ENCODE data around the gene ANAPC1. TPM values are rescaled to one million over a fixed set of nuclear protein-coding genes. Genes with fewer than 3 reads are reported as not detected.
"Not testable (repeated sequence)": the region's sequence is repeated elsewhere in the genome, so short reads cannot be mapped to it uniquely, and the experiment has no call there.

Gene ANAPC1
- polyA plus RNA-seq, 3 donors = 4.2 to 12.4 (median 6.8) TPM

DNA sequence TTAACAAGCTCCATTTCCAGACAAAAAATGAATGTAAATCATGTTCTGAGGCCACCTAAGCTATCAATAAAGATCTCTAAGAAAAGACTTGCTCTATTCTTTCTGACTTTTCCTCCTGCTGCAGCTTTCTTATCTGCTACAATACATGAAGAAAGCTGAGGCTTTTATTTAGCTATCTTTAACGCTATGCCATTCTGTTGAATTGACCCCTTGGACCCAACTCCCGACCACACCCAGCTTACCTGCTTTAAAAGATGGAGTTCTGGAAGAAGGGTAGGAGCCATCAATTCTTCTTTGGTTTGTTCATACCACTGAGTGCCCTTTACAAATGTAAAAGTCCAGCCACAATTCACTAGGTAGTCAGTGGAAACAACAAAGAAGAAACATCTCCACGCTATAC lies 99.9 kb downstream of the ANAPC1 start:
- WGBS (ENCODE audit: insufficient coverage) = no CpG with 5 or more reads among the region's 3 CpGs
- H3K9ac ChIP-seq (ENCODE audit: insufficient read depth, low read length, poor library complexity, severe bottlenecking); H3K27me3 ChIP-seq (ENCODE audit: control insufficient read depth in 2 of 2, insufficient read depth in 2 of 2, low read length in 2 of 2); DNase-seq; H4K20me1 ChIP-seq (ENCODE audit: insufficient read depth, low read length); H3K27me3 Mint-ChIP-seq (ENCODE audit: low read depth in 3 of 3); H3K4me1 ChIP-seq (ENCODE audit: control insufficient read depth in 1 of 2, insufficient read depth in 2 of 2, low read length in 2 of 2); H3K79me2 ChIP-seq (ENCODE audit: insufficient read depth, low read length); intact Hi-C loops (cut with micrococcal nuclease); H3K4me3 ChIP-seq (replicated peaks in 1 of 3; ENCODE audit: low read depth in 2 of 3, low read length in 3 of 3); H3K4me2 ChIP-seq (replicated peaks; ENCODE audit: extremely low read depth, low read length, poor library complexity, severe bottlenecking); H3K9me3 ChIP-seq (replicated peaks in 1 of 2; ENCODE audit: control insufficient read depth in 1 of 2, insufficient read depth in 1 of 2, low read length in 2 of 2); H2AFZ ChIP-seq (ENCODE audit: insufficient read depth, low read depth, low read length, poor library complexity, severe bottlenecking); H3K4me1 Mint-ChIP-seq; H3K36me3 Mint-ChIP-seq; H3K9me3 Mint-ChIP-seq; H3K27ac ChIP-seq (ENCODE audit: low read depth in 1 of 2, low read length in 2 of 2); H3K36me3 ChIP-seq (replicated peaks in 1 of 2; ENCODE audit: control insufficient read depth in 1 of 2, insufficient read depth in 2 of 2, low read length in 2 of 2); H3K27ac Mint-ChIP-seq; H3K4me3 Mint-ChIP-seq: not testable (repeated sequence)

DNA sequence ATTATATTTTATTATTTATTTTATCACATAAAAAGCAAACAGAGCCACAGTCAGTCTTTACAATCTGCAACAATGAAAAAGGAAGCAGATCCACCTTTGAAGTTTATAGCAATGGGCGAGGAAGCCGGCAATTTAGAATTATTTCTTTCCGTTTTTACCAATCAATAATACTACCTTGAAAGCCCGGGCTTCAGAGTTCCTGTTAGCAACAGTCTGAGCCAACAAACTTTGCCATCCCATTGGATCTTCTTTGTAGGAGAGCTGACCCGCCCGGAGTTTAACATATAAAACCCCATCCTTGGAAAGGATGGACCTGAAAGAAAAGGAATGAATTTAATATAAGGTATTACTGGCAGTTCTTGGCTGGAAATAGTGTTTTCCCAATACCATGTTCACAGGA lies 101.8 kb downstream of the ANAPC1 start:
- H3K9ac ChIP-seq (ENCODE audit: insufficient read depth, low read length, poor library complexity, severe bottlenecking); H3K79me2 ChIP-seq (ENCODE audit: insufficient read depth, low read length); H2AFZ ChIP-seq (ENCODE audit: insufficient read depth, low read depth, low read length, poor library complexity, severe bottlenecking); H4K20me1 ChIP-seq (ENCODE audit: insufficient read depth, low read length); H3K4me3 ChIP-seq (replicated peaks in 1 of 3; ENCODE audit: low read depth in 2 of 3, low read length in 3 of 3); H3K27ac ChIP-seq (ENCODE audit: low read depth in 1 of 2, low read length in 2 of 2); DNase-seq; H3K27me3 ChIP-seq (ENCODE audit: control insufficient read depth in 2 of 2, insufficient read depth in 2 of 2, low read length in 2 of 2); H3K36me3 ChIP-seq (replicated peaks in 1 of 2; ENCODE audit: control insufficient read depth in 1 of 2, insufficient read depth in 2 of 2, low read length in 2 of 2); H3K9me3 Mint-ChIP-seq; H3K27me3 Mint-ChIP-seq (ENCODE audit: low read depth in 3 of 3); H3K9me3 ChIP-seq (replicated peaks in 1 of 2; ENCODE audit: control insufficient read depth in 1 of 2, insufficient read depth in 1 of 2, low read length in 2 of 2); H3K4me2 ChIP-seq (replicated peaks; ENCODE audit: extremely low read depth, low read length, poor library complexity, severe bottlenecking); H3K27ac Mint-ChIP-seq; H3K4me1 Mint-ChIP-seq; H3K4me3 Mint-ChIP-seq; H3K4me1 ChIP-seq (ENCODE audit: control insufficient read depth in 1 of 2, insufficient read depth in 2 of 2, low read length in 2 of 2); intact Hi-C loops (cut with micrococcal nuclease): not testable (repeated sequence)
- H3K36me3 Mint-ChIP-seq = peaks cover 13% of the 10 kb centered on the region in 2 donors
- WGBS (ENCODE audit: insufficient coverage) = no CpG with 5 or more reads among the region's 6 CpGs

DNA sequence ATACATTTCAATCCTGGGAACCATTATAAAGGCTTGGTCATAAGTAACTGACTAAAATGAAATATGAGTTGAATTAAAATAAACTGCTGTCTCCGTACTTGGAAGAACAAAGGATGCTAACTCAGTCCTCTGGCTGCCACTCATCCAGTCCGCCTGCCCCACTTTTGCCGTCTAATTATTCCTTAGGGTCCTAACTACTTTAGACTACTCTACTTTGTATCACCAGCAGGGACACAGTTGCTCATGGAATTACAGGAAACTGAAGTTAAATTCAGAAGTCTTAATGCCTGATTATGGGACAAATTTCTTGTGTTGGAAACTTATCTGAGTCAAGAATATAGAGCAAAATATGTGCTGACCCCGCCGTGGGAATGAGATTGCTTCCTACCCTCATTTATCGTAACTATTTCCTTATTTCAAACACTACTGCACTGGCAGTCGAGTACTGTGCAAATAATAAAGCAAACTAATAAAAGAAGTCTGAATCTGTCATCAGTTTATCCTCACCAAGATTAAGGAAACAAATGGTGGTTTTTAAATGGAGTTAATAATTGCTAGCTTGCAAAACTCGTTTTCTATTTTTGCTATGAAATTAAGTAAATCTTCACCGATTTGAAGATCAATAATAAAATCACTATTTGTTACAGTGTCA lies 102.4 kb downstream of the ANAPC1 start:
- H3K9me3 ChIP-seq (replicated peaks in 1 of 2; ENCODE audit: control insufficient read depth in 1 of 2, insufficient read depth in 1 of 2, low read length in 2 of 2); H3K4me1 ChIP-seq (ENCODE audit: control insufficient read depth in 1 of 2, insufficient read depth in 2 of 2, low read length in 2 of 2); H3K27me3 ChIP-seq (ENCODE audit: control insufficient read depth in 2 of 2, insufficient read depth in 2 of 2, low read length in 2 of 2); H3K9ac ChIP-seq (ENCODE audit: insufficient read depth, low read length, poor library complexity, severe bottlenecking); H3K79me2 ChIP-seq (ENCODE audit: insufficient read depth, low read length); H3K4me3 Mint-ChIP-seq; H2AFZ ChIP-seq (ENCODE audit: insufficient read depth, low read depth, low read length, poor library complexity, severe bottlenecking); H3K27ac ChIP-seq (ENCODE audit: low read depth in 1 of 2, low read length in 2 of 2); H3K4me2 ChIP-seq (replicated peaks; ENCODE audit: extremely low read depth, low read length, poor library complexity, severe bottlenecking); H3K4me1 Mint-ChIP-seq; H3K4me3 ChIP-seq (replicated peaks in 1 of 3; ENCODE audit: low read depth in 2 of 3, low read length in 3 of 3); H3K27ac Mint-ChIP-seq; H3K9me3 Mint-ChIP-seq; H3K27me3 Mint-ChIP-seq (ENCODE audit: low read depth in 3 of 3); H4K20me1 ChIP-seq (ENCODE audit: insufficient read depth, low read length); H3K36me3 ChIP-seq (replicated peaks in 1 of 2; ENCODE audit: control insufficient read depth in 1 of 2, insufficient read depth in 2 of 2, low read length in 2 of 2); intact Hi-C loops (cut with micrococcal nuclease); DNase-seq: not testable (repeated sequence)
- H3K36me3 Mint-ChIP-seq = peaks cover 15 to 16% of the 10 kb centered on the region in 2 donors
- 100% methylated on average over 1 of the region's 9 CpGs for WGBS (ENCODE audit: insufficient coverage)

DNA sequence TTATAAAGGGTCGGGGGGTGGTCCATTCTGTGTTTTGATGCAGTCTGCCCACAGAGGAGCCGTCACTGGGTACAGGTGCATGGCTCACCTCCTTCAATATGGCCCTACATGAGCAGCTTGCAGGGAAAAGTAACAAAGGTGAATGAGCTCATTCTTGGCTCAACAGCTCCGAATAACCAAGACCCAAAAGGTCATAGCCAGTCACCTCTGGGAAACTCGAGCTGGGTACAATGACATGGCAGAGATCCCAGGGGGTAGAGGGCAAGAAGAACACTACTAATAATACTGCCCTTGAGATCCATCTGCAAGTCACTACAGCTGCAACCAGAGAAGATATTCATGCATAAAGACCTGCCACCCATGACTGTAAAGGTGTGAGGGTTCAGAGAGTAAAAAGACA lies 106.8 kb downstream of the ANAPC1 start:
- 100% methylated on average over 1 of the region's 4 CpGs for WGBS (ENCODE audit: insufficient coverage)
- intact Hi-C loops (cut with micrococcal nuclease); H4K20me1 ChIP-seq (ENCODE audit: insufficient read depth, low read length); H3K27me3 Mint-ChIP-seq (ENCODE audit: low read depth in 3 of 3); H3K9ac ChIP-seq (ENCODE audit: insufficient read depth, low read length, poor library complexity, severe bottlenecking); H3K4me1 ChIP-seq (ENCODE audit: control insufficient read depth in 1 of 2, insufficient read depth in 2 of 2, low read length in 2 of 2); H3K4me2 ChIP-seq (replicated peaks; ENCODE audit: extremely low read depth, low read length, poor library complexity, severe bottlenecking); H3K27ac ChIP-seq (ENCODE audit: low read depth in 1 of 2, low read length in 2 of 2); DNase-seq; H3K27me3 ChIP-seq (ENCODE audit: control insufficient read depth in 2 of 2, insufficient read depth in 2 of 2, low read length in 2 of 2); H3K9me3 ChIP-seq (replicated peaks in 1 of 2; ENCODE audit: control insufficient read depth in 1 of 2, insufficient read depth in 1 of 2, low read length in 2 of 2); H2AFZ ChIP-seq (ENCODE audit: insufficient read depth, low read depth, low read length, poor library complexity, severe bottlenecking); H3K9me3 Mint-ChIP-seq; H3K4me3 ChIP-seq (replicated peaks in 1 of 3; ENCODE audit: low read depth in 2 of 3, low read length in 3 of 3); H3K4me1 Mint-ChIP-seq; H3K4me3 Mint-ChIP-seq; H3K36me3 ChIP-seq (replicated peaks in 1 of 2; ENCODE audit: control insufficient read depth in 1 of 2, insufficient read depth in 2 of 2, low read length in 2 of 2); H3K27ac Mint-ChIP-seq; H3K79me2 ChIP-seq (ENCODE audit: insufficient read depth, low read length): not testable (repeated sequence)
- H3K36me3 Mint-ChIP-seq = peaks cover 16 to 22% of the 10 kb centered on the region in 2 donors

Data from CD14-positive monocyte (primary cell).